ENCODE results near the gene UTS2B. TPM values are rescaled to one million over a fixed set of nuclear protein-coding genes. Genes with fewer than 3 reads are reported as not detected.
"Not testable (repeated sequence)": the region's sequence is repeated elsewhere in the genome, so short reads cannot be mapped to it uniquely, and the experiment has no call there.

Gene UTS2B
- total RNA-seq, 1 donor from 2014 or later, result 0.42 TPM

DNA sequence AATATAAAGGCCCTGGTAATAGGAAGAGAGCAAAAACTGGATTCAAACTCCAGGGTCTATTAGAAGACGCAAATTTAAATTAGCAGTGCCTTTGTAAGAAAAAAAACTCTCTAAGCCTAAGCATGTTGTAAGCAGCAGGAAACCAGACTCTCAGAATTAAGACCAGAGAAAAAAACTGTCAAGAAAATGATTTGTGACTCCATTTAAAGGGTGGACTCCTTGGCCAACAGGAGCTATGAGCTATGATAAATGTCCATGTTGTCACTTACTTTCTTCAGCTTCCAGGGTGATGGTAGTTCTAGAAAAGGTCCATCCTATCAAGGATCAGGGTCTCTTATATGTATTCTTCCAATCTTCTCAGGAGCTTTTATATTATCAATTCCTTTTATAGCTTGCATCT lies 36.0 kb downstream of the UTS2B start:
- ATAC-seq (no peak), DNase-seq (no peak)
- intact Hi-C loops (cut with micrococcal nuclease), result no loop called here

DNA sequence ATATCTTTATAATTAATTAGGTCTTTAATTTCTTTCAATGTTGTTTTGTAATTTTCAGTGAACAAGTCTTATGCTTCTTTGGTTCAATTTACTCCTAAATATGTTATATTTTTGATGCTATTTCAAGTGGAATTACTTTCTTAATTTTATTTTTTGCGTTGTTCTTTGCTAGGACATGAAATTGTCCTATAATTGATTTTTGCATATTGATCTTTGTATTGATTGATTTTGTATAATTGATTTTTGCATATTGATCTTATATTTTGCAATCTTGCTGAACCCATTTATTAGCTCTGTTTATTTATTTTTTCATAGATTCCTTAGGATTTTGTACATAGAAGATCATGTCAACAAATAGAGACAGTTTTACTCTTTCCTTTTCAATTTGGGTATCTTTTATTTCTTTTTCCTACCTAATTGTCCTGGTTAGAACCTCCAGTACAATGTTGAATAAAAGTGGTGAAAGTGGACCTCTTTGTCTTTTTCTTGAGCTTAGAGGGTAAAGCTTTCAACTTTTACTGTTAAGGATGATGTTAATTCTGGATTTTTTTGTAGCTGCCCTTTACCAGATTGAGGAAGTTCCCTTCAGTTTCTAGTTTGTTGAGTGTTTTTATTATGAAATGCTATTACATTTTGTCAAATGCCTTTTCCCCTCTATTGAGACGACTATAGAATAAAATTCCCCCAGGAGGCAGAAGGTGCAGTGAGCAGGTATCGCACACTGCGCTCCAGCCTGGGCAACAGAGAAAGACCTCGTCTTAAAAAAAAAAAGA lies 37.9 kb downstream of the UTS2B start:
- ATAC-seq (no peak), DNase-seq (no peak)
- intact Hi-C loops (cut with micrococcal nuclease), result no loop called here

DNA sequence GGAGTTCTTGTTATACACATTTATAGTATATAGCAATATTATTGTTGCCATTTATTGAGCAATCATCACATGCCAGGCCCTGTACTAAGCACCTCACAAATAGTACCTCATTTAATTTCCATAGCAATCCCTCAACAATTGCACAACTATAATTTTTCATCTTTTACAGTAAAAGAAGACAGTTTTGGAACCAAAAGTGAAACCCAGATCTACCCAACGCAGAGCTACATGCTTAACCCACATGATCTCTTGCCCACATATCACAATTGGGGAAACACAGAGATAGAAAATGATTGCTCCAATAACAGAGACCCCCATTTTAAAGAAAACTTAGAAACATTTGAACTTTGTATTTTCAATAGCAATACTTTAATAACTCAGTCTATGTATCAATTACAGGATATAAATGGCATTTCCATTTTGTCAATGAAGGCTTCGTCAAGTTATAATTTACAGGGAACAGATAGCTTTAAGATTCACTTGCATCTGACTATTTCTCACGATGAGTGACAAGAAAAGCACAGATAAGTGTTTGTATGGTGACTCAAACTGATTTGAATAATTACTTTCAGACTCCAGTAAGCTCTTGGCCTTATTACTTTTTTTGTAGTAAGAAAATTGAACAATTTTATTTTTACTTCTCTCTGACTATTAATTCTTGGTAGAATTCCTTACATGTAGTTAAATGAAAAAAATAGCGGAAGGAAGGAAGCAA lies 39.9 kb downstream of the UTS2B start:
- ATAC-seq (no peak), DNase-seq (no peak)
- intact Hi-C loops (cut with micrococcal nuclease), result no loop called here

DNA sequence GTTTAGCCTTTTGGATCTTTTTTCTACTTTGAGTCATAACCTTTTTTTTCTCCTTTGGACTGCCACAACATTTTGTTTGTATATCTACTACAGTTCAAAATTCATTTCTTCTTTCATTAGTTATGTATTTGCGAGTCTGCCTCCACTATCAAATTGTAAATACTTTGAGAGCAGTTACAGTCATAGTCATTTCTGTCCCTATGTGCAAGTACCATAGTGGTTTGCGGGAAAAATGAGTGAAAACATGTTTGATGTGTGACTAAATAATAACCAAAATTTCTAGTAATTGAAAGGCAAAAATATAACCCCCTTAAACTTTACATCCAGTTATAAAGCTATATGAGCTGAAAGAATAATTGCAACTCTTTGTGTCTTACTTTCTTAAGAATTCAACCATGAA lies 46.9 kb downstream of the UTS2B start:
- intact Hi-C loops (cut with micrococcal nuclease), result no loop called here
- ATAC-seq (no peak), DNase-seq (no peak)

DNA sequence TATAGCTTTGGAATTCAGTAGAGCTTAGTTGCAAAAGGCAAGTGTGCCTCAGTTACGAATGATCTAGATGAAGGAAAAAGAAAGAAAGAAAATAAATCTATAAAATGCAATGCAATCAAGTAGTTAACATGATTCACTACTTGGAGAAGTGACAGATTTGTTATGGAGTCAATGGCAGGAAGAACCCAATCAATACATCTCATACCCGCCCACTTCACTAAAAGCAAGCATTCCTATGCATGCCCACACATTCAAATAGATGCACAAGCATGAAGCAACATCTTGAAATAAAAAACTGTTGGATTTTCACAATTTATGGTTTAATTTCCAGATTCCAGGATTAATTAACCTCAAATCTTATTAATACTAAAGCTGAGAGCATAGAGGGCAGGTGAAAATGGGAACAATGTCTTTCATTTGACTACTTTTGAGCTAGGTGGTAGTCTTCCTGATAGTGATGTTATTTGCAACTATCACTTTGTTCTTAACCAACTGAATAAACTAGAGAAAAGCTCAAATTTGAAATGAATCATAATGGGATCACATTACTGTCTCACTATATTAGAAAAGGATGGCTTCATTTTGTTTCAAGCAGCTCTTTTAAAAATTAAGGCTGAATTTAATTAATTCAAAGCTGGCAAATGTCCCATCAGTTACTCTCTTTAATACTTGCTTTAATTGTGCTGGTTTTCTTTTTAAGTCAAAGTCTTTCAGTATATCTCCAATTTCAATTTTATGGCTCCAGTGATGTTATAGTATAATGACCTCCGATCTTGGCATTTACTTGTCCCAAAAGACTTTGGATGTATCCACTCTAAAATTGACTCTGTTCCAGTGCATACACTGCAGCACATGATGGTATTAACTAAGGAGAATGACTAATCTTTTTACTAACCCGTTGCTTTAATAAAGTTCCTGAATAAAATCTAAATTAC lies 47.8 kb downstream of the UTS2B start:
- intact Hi-C loops (cut with micrococcal nuclease), result no loop called here
- DNase-seq, result no peak
- no peak for ATAC-seq

DNA sequence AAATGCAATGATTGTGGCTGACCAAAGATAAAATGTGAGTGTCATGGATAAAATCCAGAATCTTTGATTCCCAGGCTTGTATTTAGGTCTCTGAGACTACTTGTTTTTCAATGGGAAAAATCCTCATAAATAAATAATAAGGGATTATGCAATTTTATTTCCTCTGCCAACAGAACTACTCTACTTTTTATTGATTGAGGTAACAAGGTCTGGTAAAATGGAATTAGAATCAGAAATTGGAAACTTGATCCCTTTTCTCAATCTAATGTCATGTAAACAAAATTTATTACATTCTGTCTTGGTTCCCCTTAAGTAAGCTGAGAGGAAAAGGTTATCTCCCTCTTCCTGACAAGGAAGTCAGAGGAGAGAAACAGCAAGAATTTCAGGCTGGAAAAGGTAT lies 49.4 kb downstream of the UTS2B start:
- ATAC-seq, result no peak
- intact Hi-C loops (cut with micrococcal nuclease), result no loop called here
- no peak for DNase-seq

DNA sequence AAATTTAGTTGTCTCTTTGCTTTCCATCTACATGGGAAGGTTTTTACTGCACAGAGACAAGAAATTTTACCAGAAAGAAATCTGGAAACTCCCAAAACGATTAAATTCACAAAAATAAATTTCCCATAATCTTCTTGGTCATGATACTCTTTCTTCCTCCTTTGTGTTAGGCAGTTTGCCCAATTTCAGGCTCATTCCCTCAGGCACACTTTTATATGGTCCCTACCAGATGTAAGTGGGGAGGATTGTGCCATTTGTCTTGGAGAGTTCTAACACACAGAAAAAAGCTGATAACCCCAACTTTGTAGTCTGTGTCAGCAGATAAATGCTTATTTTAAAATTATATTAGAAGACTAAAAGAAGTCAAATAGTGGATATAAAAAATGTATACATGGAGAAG lies 50.2 kb downstream of the UTS2B start:
- intact Hi-C loops (cut with micrococcal nuclease), result no loop called here
- ATAC-seq (no peak), DNase-seq (no peak)

DNA sequence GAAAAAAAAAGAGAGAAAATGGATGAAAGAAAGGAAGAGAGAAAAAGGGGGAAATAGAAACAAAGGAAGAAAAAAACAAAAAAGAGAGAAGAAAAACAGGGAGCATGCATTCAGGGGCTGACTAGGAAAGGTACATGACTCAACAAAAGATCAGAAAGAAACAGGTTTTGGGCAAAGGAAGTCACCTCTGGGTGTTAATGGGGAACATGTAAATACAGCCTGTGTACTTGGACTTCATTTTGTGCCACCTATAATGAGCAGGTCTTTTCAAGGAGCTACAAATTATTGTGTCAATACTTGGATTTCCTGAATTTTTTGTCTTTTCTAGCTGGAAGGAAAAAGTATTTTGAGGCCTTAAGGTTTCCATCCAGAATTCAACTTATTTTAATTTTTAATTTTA lies 54.6 kb downstream of the UTS2B start:
- no peak for ATAC-seq
- DNase-seq, result no peak
- intact Hi-C loops (cut with micrococcal nuclease), result no loop called here

DNA sequence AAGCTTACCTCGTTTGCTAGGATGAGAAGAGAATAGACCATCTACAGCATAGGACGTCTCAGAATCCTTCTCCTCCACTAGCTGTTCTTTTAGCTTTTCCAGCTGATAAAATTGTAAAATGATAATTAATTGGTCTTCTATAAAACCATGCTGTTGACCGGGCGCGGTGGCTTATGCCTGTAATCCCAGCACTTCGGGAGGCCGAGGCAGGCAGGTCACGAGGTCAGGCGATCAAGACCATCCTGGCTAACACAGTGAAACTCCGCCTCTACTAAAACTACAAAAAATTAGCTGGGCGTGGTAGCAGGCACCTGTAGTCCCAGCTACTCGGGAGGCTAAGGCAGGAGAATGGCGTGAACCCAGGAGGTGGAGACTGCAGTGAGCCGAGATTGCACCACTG lies 55.1 kb downstream of the UTS2B start:
- ATAC-seq; DNase-seq; intact Hi-C loops (cut with micrococcal nuclease): not testable (repeated sequence)

DNA sequence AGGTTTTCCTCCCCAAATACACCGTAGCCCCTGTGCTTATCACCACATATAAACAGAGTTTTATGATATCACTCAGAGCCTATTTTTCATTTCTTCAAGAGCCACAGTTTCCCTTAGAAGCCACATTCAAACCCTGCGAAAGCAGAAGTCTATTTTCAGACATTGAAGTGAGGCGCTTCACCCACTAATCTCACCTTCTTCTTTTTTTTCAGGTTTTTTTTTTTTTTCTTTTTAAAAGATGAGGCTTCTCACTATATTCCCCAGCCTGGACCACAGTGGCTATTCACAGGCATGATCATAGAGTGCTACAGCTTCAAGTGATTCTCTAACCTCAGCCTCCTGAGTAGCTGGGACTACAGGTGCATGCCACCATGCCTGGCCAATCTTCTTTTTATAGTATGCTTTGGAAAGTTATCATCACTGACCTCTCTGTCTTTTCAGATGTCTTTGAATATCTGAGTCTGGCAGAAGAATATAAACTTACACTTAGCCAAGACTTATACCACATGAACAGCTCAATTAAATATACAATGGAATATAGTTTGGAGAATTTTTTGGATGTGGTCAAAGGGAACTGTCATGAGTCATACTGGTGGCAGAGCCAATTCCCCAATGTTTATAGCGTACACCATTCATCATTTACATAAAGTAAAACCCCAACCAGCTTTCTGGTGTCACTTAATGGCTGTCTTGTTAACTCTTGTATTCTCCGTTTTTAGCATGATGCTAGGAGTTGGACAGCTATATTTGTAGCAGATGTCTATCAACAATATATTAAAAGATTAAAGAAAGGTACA lies 60.8 kb downstream of the UTS2B start:
- DNase-seq, result no peak
- intact Hi-C loops (cut with micrococcal nuclease), result no loop called here
- no peak for ATAC-seq

DNA sequence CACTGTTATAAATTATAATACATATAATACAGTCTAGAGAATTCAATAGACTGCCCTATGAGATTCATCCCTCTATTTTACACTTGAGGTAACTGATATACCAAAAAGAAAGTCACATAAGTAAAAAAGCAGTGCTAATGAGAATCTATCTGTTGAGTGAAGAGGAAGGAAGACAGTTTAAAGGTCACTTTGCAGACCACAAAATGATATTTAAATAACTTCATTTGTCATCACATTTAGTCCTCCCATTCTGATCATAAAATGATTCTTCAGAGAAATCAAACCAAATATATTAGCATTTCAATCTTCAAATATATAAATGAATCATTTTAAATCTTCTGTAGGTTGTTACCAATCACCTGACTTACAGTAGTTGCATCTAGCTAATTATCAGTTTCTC lies 61.6 kb downstream of the UTS2B start:
- intact Hi-C loops (cut with micrococcal nuclease), result no loop called here
- ATAC-seq, result no peak
- DNase-seq, result no peak

DNA sequence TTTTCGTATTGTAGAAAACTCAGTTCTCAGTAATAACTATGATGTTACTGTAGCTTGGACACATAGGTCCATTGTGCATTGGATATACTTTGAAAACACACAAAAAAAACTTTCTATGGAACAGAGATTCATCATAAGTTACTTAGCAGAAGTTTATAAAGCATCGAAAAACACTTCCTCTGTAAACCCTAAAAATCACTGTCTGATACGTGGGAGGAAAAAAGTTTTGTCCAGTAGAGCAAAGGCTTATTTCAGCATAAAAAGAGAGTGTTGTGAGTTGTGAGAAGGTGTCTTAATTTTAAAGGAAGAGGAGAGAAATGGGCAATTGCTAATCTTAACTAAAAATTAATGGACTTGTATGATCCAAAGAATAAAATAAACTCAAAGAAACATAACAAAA lies 66.5 kb downstream of the UTS2B start:
- no peak for DNase-seq
- no peak for ATAC-seq
- intact Hi-C loops (cut with micrococcal nuclease), result no loop called here

DNA sequence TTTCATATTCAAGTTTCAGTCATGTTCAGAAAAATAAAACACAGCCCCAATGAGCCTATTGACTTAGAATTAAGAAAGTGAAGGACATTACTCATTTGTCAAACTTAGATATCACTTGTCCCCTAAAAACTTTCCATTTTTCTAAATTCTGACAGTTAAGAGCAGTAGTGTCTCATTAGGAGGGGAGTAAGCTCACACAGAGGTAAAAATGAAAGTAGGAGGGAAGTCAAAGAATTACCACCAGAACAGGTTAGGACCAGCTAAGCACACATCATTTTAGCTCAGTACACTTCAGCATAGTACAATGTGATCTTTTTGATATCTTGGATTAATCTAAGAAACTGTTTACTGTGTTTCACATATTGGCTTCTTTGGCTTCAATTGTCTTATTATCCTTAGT lies 67.0 kb downstream of the UTS2B start:
- intact Hi-C loops (cut with micrococcal nuclease), result no loop called here

DNA sequence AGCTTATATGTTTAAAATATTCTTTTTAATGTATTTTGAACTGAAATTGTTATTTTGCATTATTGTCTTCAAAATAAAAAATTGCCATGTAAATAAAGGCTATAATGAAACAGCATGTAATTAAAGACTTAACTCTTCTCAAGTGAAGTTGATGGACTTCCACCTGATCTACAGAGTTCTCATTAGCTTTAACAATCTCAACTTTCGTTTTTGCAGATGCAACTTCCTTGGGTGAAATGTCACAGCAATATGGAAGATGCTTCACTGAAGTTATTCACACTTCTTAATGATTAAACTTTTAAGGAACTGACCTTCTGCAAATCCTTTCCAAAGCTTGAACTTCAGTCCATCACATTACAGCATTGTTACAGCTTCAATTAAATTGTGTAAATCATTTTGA lies 67.7 kb downstream of the UTS2B start:
- ATAC-seq, result no peak
- DNase-seq, result no peak
- intact Hi-C loops (cut with micrococcal nuclease), result no loop called here

More for the DNA sequence above, 67.0 kb downstream of the UTS2B start:
- DNase-seq, result no peak
- ATAC-seq, result peak; percentile 43

DNA sequence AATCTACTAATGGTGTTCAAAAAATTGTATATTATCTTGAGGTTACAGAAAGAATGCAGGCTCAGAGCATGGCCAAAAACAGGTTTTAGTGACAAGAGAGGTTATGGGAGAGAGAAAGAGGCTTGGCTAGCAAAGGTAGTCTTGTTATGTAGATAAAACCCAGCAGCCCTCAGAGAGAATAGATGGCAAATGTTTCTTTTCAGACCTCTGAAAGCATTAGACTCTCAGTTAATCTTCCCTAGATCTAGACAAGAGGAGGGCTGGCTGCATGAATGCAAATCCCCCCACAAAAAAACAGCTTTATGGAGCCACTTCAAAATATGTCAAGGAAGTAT lies 69.1 kb downstream of the UTS2B start:
- intact Hi-C loops (cut with micrococcal nuclease), result no loop called here
- ATAC-seq, result no peak

DNA sequence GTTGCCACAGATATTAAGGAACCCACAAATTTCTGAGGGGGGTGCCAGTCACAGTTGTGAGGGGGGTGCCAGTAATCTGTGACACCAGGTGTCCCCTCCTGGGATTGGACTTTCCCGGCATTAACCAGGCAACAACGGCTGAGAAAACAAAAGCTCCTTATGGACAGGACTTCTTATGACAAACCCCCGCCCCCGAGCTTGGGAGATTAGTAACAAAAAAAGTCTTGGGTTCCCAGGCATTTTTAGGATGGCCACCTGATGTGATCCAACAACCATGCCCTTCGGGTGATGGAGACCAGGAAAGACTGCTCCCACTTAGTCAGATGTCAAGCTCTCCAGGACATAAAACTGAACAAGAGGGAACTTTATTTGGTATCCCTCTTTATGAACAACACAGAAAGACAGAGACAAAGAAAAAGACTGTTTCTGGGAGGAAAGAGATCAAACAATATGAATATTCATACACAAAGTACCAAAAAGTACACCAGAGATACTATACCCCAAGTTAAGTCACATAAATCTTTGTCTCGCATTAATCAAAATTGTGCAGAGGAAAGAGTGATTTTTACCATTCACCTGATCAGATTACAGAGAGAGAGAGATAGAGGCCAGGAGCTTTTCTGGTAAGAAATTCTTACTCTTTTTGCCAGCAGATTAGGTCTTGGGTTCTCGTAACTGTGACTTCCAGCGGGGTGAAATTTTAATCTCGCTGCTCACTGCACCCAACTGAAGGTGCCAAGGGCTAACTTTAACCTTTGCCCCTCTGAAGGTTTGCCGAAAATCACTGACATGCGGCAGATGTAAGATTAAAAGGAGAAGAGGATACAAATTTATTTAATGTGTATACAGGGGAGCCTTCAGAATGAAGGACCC lies 69.7 kb downstream of the UTS2B start:
- no peak for ATAC-seq
- intact Hi-C loops (cut with micrococcal nuclease), result no loop called here

More for the DNA sequence above, 69.1 kb downstream of the UTS2B start:
- no peak for DNase-seq

DNA sequence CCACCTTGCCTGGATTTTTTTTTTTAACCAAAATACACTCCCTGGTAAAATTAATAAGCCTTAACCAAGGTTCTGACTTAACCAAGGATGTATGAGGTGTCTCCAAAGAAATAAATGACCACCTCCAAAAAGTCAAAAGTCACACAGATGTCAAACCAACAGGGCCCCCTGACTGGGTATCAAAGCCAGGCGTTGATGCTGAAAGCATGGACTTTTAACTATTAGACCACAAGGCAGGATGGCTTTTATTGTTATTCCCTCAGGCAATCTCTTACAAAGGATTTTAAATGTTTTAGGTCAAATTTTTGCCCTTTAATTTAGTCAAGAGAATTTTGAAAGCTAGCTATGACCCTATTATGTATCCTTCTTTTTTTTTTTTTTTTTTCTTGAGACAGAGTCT lies 70.8 kb downstream of the UTS2B start:
- intact Hi-C loops (cut with micrococcal nuclease), result no loop called here
- DNase-seq (no peak), ATAC-seq (no peak)

More for the DNA sequence above, 69.7 kb downstream of the UTS2B start:
- DNase-seq, result no peak

DNA sequence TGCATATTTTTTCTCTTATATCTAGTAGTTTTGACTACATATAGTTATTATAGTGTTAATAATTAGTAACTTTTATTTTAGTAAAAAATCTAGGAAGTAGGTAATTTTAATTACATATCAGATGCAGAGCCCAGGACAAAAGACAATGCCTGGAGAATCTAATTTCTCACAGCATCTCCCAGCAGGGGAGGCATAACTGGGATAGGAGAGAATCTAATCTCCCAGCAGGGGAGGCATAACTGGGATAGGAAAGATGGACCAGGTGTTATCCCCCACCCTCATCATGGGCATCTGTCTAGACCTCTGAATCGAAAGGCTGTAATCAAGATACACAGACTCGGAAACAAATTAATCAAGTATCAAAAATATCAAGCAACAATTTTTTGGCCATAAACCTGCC lies 73.0 kb downstream of the UTS2B start:
- ATAC-seq (no peak), DNase-seq (no peak)
- intact Hi-C loops (cut with micrococcal nuclease), result no loop called here

Data from left ventricle myocardium superior (tissue), 1 donor.